ENCODE measurements around the gene MAP2K3.
"Not testable (repeated sequence)": the region's sequence is repeated elsewhere in the genome, so short reads cannot be mapped to it uniquely, and the experiment has no call there.

DNA sequence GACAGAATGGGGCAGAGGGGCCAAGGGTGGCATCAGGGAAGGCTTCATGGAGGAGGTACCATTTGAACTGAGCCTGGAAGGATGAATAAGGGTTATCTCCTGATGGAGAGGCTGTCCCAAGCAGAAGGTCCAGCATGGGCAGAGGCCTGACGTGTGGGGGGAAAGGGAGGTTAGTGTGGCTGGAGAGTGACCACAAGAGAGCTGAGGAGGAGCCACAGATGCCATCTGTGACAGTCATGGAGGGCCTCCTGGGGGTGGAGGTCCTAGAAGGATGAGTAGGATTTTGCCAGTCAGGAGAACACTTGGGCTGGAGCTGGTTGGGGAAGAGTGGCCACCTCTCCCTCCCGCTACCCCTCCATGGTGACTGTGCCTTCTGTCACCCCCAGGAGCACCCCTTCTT lies 29.2 kb downstream of the MAP2K3 start:
- TF ChIP-seq, protein P1, sequence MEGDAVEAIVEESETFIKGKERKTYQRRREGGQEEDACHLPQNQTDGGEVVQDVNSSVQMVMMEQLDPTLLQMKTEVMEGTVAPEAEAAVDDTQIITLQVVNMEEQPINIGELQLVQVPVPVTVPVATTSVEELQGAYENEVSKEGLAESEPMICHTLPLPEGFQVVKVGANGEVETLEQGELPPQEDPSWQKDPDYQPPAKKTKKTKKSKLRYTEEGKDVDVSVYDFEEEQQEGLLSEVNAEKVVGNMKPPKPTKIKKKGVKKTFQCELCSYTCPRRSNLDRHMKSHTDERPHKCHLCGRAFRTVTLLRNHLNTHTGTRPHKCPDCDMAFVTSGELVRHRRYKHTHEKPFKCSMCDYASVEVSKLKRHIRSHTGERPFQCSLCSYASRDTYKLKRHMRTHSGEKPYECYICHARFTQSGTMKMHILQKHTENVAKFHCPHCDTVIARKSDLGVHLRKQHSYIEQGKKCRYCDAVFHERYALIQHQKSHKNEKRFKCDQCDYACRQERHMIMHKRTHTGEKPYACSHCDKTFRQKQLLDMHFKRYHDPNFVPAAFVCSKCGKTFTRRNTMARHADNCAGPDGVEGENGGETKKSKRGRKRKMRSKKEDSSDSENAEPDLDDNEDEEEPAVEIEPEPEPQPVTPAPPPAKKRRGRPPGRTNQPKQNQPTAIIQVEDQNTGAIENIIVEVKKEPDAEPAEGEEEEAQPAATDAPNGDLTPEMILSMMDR (IDR thresholded peaks at IDR 0.05) = not testable (repeated sequence)
- TF ChIP-seq POLR2A (IDR thresholded peaks at IDR 0.05) = not testable (repeated sequence)
